GM12878 (cell line): Measurements from ENCODE around the gene CC2D2B. TPM values are rescaled to one million over a fixed set of nuclear protein-coding genes. Genes with fewer than 3 reads are reported as not detected.
A peak's percentile ranks its signal among the peaks of the same experiment; 100 is the strongest.
"Not testable (repeated sequence)": the region's sequence is repeated elsewhere in the genome, so short reads cannot be mapped to it uniquely, and the experiment has no call there.

ENCODE experiments used
- ATAC-seq: fragments of 200-7000 bp; cut with Tn5 transposase; 3 replicates; pipeline ENCODE4 v1.9.1; 2020; ENCODE audit warnings: mild to moderate bottlenecking, moderate library complexity
- BruUV-seq: library from RNA; stranded (reverse); fragments of 400-500 nt; replicated peaks from 2 replicates; lab custom pipeline; 2021; lab: Mats Ljungman, UMichigan
- CTCF ChIA-PET: fragments of 300-600 bp; sonication (Branson Sonifier 250); formaldehyde crosslinking; extraction: SDS; loops from one replicate; lab custom pipeline; 2021; ENCODE audit warnings: inconsistent platforms; lab: Yijun Ruan, JAX
- POLR2A ChIA-PET: fragments of 350-600 bp; formaldehyde crosslinking; extraction: SDS; loops from one replicate; lab custom pipeline; 2021; ENCODE audit warnings: inconsistent platforms; lab: Charles Lee
- RAD21 ChIA-PET: fragments of 300-600 bp; sonication (Branson Sonifier 250); formaldehyde crosslinking; loops from one replicate; lab custom pipeline; 2023; ENCODE audit warnings: antibody characterized with exemption; ENCODE audit not compliant: unreplicated experiment; lab: Charles Lee
- SMC1A ChIA-PET: fragments of 300-600 bp; sonication (Branson Sonifier 250); formaldehyde crosslinking; loops from one replicate; lab custom pipeline; 2023; ENCODE audit not compliant: unreplicated experiment, uncharacterized antibody; lab: Charles Lee
- DNase-seq: peaks from one replicate; pipeline ENCODE4 v3.0.0-alpha.2; 2011; ENCODE audit warnings: low read depth, low spot score
- FAIRE-seq: peaks from 3 replicates; lab custom pipeline; 2011; peaks lifted over from hg19 to GRCh38; lab: Jason Lieb, UNC
- H2AFZ ChIP-seq: 2 replicates; pipeline ENCODE4 v1.6.0; 2011; ENCODE audit warnings: low read depth, low read length, control low read depth; ENCODE audit not compliant: control insufficient read depth
- H3K27ac ChIP-seq: 2 replicates; pipeline ENCODE4 v1.5.1; 2011; ENCODE audit warnings: control low read depth; ENCODE audit not compliant: control insufficient read depth, insufficient read depth
- H3K27me3 ChIP-seq, 2 experiments: replicated peaks in 1 of 2; 2 replicates each; pipeline versions ENCODE4 v1.6.0 to v1.6.1; 2011; ENCODE audit warnings: low read length in 1 of 2; ENCODE audit not compliant: control insufficient read depth in 2 of 2, insufficient read depth in 2 of 2
- H3K36me3 ChIP-seq, 2 experiments: 2 replicates each; pipeline ENCODE4 v1.5.1; 2011; ENCODE audit warnings: low read length in 1 of 2; ENCODE audit not compliant: control insufficient read depth in 2 of 2, insufficient read depth in 2 of 2
- H3K4me1 ChIP-seq: 2 replicates; pipeline ENCODE4 v1.6.1; 2011; ENCODE audit warnings: mild to moderate bottlenecking, low read length, moderate library complexity, mixed read lengths; ENCODE audit not compliant: control insufficient read depth, insufficient read depth
- H3K4me2 ChIP-seq: 2 replicates; pipeline ENCODE4 v1.6.0; 2011; ENCODE audit warnings: control low read depth; ENCODE audit not compliant: control insufficient read depth, insufficient read depth
- H3K4me3 ChIP-seq: fragments of 200-600 bp; sonication (generic); 2 replicates; pipeline ENCODE4 v1.5.1; 2016
- H3K79me2 ChIP-seq: 2 replicates; pipeline ENCODE4 v1.6.0; 2011; ENCODE audit warnings: low read length; ENCODE audit not compliant: control insufficient read depth, insufficient read depth
- H3K9ac ChIP-seq: 2 replicates; pipeline ENCODE4 v1.8.0; 2011; ENCODE audit warnings: low read length, control low read depth, mixed read lengths; ENCODE audit not compliant: control insufficient read depth, insufficient read depth
- H3K9me3 ChIP-seq: replicated peaks from 3 replicates; pipeline ENCODE4 v1.5.1; 2011; ENCODE audit warnings: mild to moderate bottlenecking, low read length; ENCODE audit not compliant: control insufficient read depth, insufficient read depth
- H4K20me1 ChIP-seq: 2 replicates; pipeline ENCODE4 v1.6.0; 2011; ENCODE audit not compliant: control insufficient read depth, insufficient read depth
- WGBS: methylation state at CpG from one replicate; pipeline ENCODE4 v1.1.6; 2016; ENCODE audit warnings: low lambda C conversion rate; ENCODE audit not compliant: insufficient replicate concordance, insufficient coverage; ENCODE audit errors: missing lambda C conversion rate; 5-methylcytosine and 5-hydroxymethylcytosine counted together
- in situ Hi-C: fragments of 300-500 bp; cut with MboI; formaldehyde crosslinking; loops from 9 replicates; pipeline ENCODE4 v1.14.3; 2018; ENCODE audit warnings: mixed read lengths
- intact Hi-C: fragments of 100-400 bp; cut with micrococcal nuclease; formaldehyde crosslinking; loops from one replicate; pipeline ENCODE4 v1.14.2; 2022; ENCODE audit not compliant: unreplicated experiment
- polyA plus RNA-seq, 11 experiments: library from polyadenylated mRNA; depleted of rRNA in 4 of 11; unstranded in 6 of 11; stranded (reverse) in 5 of 11; fragments of >200 nt; fragmentation: Nextera tagmentation in 4 of 11; fragmentation: Illumina TruSeq in 1 of 11; extraction: Ambion mirVana in 4 of 11; extraction: Trizol in 1 of 11; gene quantifications; 1 replicate in 1 of 11; 2 replicates in 10 of 11; pipeline versions ENCODE4 v1.2.1 to v1.2.3, GENCODE V29; 2011 to 2016; ENCODE audit warnings: inconsistent platforms in 2 of 11, missing spikeins in 2 of 11, low read depth in 1 of 11
- total RNA-seq, 4 experiments: library from RNA; depleted of rRNA in 3 of 4; stranded (reverse); fragments of >200 nt in 3 of 4; fragmentation: Illumina TruSeq in 1 of 4; extraction: Trizol in 1 of 4; gene quantifications; 2 replicates each; pipeline versions ENCODE4 v1.2.1 to v1.2.3, GENCODE V29; 2013 to 2021
- TF ChIP-seq, protein P1 (sequence below): fragments of 450-650 bp; formaldehyde crosslinking; IDR thresholded peaks from 2 replicates; pipeline ENCODE4 v1.4.0; 2020; ENCODE audit warnings: mild to moderate bottlenecking, moderate library complexity
- TF ChIP-seq, protein P2 (sequence below), 3 experiments: IDR thresholded peaks in 2 of 3; conservative IDR thresholded peaks in 1 of 3; 2 replicates each; pipeline ENCODE4 v1.5.1; 2011; ENCODE audit warnings: low read depth in 3 of 3, low read length in 3 of 3, mild to moderate bottlenecking in 3 of 3, control low read depth in 2 of 3, moderate library complexity in 2 of 3, inconsistent platforms in 1 of 3, mixed read lengths in 1 of 3; ENCODE audit not compliant: control insufficient read depth in 2 of 3, insufficient read depth in 1 of 3; ENCODE audit errors: extremely low read depth in 1 of 3

CC2D2B gene
- total and polyA plus RNA-seq, 10 of the 15 experiments (the other 5 are each of a cell fraction or from before 2014, with no cell fraction given) = 0.42 to 2.8 (median 0.78) TPM

DNA sequence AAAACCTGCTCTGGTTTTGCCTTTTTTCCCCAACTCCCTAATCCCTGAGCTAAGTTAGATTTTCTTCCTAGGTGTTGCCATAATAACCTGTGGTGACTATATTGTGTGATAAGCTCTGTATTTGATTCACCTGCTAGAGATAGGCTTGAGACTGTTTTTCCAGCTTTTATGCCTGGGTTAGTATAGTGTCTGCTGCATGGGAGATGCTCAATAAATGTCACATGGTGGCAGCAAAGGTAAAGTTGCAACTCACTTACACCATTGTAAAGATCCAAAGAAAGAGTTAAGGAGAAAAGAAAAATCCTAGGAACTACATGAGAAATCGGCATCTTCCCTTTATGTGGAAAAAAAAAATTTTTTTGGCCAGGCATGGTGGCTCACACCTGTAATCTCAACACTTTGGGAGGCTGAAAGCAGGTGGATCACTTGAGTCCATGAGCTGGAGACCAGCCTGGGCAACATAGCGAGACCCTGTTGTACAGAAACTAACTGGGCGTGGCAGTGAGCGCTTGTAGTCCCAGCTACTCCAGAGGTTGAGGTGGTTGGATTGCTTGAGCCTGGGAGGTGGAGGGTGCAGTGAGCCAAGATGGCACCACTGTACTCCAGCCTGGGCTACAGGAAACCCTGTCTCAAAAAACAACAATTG lies 139.4 kb downstream of the CC2D2B start:
- DNase-seq (no peak), FAIRE-seq (no peak)
- H3K27me3 ChIP-seq = no peaks in the 10 kb centered on the region
- H2AFZ ChIP-seq = no peak overlapping the region
- H3K79me2 ChIP-seq = peaks cover 55% of the 10 kb centered on the region
- no peak overlapping the region for H3K4me2 ChIP-seq
- in situ Hi-C loops = no loop called here
- H3K9me3 ChIP-seq = no peaks in the 10 kb centered on the region
- ChIA-PET CTCF (interaction anchor here (0.5 to 1.9 kb wide), 22 partner anchors 8 to 294 kb away, joined by 3 to 11 read pairs (median 3); partner anchors contain the start of gene ZNF518A), POLR2A (interaction anchor here (0.7 kb wide), 1 partner anchor 85 kb away, joined by 3 read pairs; no protein-coding TSS in a partner anchor)
- H3K9ac ChIP-seq = no peak overlapping the region
- H3K36me3 ChIP-seq = peaks cover 0 to 2% of the 10 kb centered on the region in 2 experiments; a peak in 2 of 4 replicates
- intact Hi-C loops = loop anchor here (2.0 to 10.0 kb wide), 3 partner anchors 42 to 248 kb away; partner anchors contain the start of gene ZNF518A
- no peak overlapping the region for H3K27ac ChIP-seq
- peaks cover 11% of the 10 kb centered on the region for H3K4me1 ChIP-seq
- TF ChIP-seq, protein P1, sequence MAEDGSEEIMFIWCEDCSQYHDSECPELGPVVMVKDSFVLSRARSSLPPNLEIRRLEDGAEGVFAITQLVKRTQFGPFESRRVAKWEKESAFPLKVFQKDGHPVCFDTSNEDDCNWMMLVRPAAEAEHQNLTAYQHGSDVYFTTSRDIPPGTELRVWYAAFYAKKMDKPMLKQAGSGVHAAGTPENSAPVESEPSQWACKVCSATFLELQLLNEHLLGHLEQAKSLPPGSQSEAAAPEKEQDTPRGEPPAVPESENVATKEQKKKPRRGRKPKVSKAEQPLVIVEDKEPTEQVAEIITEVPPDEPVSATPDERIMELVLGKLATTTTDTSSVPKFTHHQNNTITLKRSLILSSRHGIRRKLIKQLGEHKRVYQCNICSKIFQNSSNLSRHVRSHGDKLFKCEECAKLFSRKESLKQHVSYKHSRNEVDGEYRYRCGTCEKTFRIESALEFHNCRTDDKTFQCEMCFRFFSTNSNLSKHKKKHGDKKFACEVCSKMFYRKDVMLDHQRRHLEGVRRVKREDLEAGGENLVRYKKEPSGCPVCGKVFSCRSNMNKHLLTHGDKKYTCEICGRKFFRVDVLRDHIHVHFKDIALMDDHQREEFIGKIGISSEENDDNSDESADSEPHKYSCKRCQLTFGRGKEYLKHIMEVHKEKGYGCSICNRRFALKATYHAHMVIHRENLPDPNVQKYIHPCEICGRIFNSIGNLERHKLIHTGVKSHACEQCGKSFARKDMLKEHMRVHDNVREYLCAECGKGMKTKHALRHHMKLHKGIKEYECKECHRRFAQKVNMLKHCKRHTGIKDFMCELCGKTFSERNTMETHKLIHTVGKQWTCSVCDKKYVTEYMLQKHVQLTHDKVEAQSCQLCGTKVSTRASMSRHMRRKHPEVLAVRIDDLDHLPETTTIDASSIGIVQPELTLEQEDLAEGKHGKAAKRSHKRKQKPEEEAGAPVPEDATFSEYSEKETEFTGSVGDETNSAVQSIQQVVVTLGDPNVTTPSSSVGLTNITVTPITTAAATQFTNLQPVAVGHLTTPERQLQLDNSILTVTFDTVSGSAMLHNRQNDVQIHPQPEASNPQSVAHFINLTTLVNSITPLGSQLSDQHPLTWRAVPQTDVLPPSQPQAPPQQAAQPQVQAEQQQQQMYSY (CRISPR knock-in tag) = no peak
- TF ChIP-seq, protein P2, sequence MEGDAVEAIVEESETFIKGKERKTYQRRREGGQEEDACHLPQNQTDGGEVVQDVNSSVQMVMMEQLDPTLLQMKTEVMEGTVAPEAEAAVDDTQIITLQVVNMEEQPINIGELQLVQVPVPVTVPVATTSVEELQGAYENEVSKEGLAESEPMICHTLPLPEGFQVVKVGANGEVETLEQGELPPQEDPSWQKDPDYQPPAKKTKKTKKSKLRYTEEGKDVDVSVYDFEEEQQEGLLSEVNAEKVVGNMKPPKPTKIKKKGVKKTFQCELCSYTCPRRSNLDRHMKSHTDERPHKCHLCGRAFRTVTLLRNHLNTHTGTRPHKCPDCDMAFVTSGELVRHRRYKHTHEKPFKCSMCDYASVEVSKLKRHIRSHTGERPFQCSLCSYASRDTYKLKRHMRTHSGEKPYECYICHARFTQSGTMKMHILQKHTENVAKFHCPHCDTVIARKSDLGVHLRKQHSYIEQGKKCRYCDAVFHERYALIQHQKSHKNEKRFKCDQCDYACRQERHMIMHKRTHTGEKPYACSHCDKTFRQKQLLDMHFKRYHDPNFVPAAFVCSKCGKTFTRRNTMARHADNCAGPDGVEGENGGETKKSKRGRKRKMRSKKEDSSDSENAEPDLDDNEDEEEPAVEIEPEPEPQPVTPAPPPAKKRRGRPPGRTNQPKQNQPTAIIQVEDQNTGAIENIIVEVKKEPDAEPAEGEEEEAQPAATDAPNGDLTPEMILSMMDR (IDR thresholded peaks at IDR 0.05 in 2 of 3, conservative IDR thresholded peaks at IDR 0.05 in 1 of 3; ENCODE audit: control insufficient read depth in 2 of 3, extremely low read depth in 1 of 3, insufficient read depth in 1 of 3, low read depth in 3 of 3, low read length in 3 of 3) = peak; percentile 8 to 41 (median 18); a peak in 1 of 6 replicates
- TF ChIP-seq, all 136 proteins: peak for 1
- ChIA-PET SMC1A (interaction anchor here (0.8 to 2.6 kb wide), 11 partner anchors 9 to 247 kb away, joined by 3 to 7 read pairs (median 4); partner anchors contain the start of gene ZNF518A), RAD21 (interaction anchor here (0.8 to 1.5 kb wide), 8 partner anchors 8 to 246 kb away, joined by 3 to 6 read pairs (median 3); no protein-coding TSS in a partner anchor)
- H3K4me3 ChIP-seq = no peak overlapping the region
- H4K20me1 ChIP-seq = no peaks in the 10 kb centered on the region
- BruUV-seq = no TSS peak
- no peak for ATAC-seq
- 94% methylated on average over 4 of the region's 4 CpGs for WGBS

DNA sequence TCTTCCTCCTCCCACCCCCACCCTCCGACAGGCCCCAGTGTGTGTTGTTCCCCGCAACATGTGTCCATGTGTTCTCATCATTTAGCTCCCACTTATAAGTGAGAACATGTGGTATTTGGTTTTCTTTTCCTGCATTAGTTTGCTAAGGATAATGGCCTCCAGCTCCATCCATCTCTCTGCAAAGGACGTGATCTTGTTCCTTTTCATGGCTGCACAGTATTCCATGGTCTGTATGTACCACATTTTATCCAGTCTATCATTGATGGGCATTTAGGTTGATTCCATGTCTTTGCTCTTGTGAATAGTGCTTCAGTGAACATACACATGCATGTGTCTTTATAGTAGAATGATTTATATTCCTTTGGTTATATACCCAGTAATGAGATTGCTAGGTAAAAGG lies 140.2 kb downstream of the CC2D2B start:
- H3K4me2 ChIP-seq, H3K27me3 ChIP-seq, H3K4me3 ChIP-seq, H2AFZ ChIP-seq, in situ Hi-C loops, BruUV-seq, H3K27ac ChIP-seq, H4K20me1 ChIP-seq, DNase-seq, ATAC-seq, H3K9me3 ChIP-seq, H3K4me1 ChIP-seq, FAIRE-seq, H3K9ac ChIP-seq, H3K36me3 ChIP-seq: not testable (repeated sequence)
- POLR2A ChIA-PET = interaction anchor here (0.7 kb wide), 1 partner anchor 84 kb away, joined by 3 read pairs; no protein-coding TSS in a partner anchor
- SMC1A ChIA-PET = interaction anchor here (1.3 to 2.6 kb wide), 6 partner anchors 31 to 89 kb away, joined by 3 to 7 read pairs (median 4); partner anchors contain the start of gene ZNF518A
- RAD21 ChIA-PET = interaction anchor here (1.3 to 1.5 kb wide), 3 partner anchors 31 to 245 kb away, joined by 3 to 6 read pairs (median 5); no protein-coding TSS in a partner anchor
- intact Hi-C loops = loop anchor here (2.0 to 10.0 kb wide), 3 partner anchors 41 to 247 kb away; partner anchors contain the start of gene ZNF518A
- peaks cover 54% of the 10 kb centered on the region for H3K79me2 ChIP-seq
- CTCF ChIA-PET = interaction anchor here (1.2 to 1.9 kb wide), 9 partner anchors 9 to 293 kb away, joined by 3 to 11 read pairs (median 3); no protein-coding TSS in a partner anchor
- 100% methylated on average over 2 of the region's 3 CpGs for WGBS
